PC-3 (cell line): ENCODE data around the gene ARFGEF2.

Source experiments
- EZH2 ChIP-seq: fragments of 300-600 bp; sonication (generic); IDR thresholded peaks from one replicate; pipeline ENCODE4 v1.6.1; 2017; ENCODE audit warnings: antibody characterized with exemption, mild to moderate bottlenecking, low read length; ENCODE audit not compliant: unreplicated experiment
- EZH2phosphoT487 ChIP-seq: fragments of 300-600 bp; sonication (generic); IDR thresholded peaks from 2 replicates; pipeline ENCODE4 v1.6.1; 2018; ENCODE audit warnings: mild to moderate bottlenecking, antibody characterized with exemption, low read length, borderline replicate concordance
- TF ChIP-seq, protein P1 (sequence below): fragments of 300-600 bp; sonication (generic); conservative IDR thresholded peaks from 2 replicates; pipeline ENCODE4 v1.5.1; 2017; ENCODE audit warnings: antibody characterized with exemption, low read depth, mild to moderate bottlenecking, low read length

DNA sequence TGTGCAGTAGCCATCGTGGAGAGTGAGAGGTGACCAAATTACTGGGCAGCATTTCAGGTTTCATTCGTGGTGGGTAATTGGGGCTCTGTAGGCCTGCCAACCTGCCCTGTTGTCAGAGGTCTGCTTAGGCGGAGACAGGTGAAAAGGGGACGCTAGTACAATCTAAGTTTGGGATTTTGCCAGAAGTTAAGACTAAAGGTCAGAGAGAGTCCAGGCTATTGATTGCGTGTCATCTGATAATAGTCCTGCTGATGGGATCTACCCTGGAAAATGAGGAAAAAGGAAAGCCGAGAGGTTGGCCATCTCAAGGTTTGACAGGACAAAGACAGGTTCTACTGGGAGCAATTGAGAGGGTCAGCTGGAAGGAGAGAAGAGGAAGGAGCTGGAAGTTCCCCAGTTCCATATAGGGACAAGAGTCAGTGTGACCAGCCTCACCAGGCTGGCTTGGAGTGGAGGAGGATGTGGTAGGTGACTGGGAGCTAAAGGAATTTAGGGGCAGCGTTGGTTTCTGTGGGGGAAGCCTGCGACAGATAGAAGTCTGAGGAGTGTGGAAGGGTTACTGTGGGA lies 10.9 kb downstream of the ARFGEF2 start:
- no peak for TF ChIP-seq EZH2
- TF ChIP-seq, protein P1, sequence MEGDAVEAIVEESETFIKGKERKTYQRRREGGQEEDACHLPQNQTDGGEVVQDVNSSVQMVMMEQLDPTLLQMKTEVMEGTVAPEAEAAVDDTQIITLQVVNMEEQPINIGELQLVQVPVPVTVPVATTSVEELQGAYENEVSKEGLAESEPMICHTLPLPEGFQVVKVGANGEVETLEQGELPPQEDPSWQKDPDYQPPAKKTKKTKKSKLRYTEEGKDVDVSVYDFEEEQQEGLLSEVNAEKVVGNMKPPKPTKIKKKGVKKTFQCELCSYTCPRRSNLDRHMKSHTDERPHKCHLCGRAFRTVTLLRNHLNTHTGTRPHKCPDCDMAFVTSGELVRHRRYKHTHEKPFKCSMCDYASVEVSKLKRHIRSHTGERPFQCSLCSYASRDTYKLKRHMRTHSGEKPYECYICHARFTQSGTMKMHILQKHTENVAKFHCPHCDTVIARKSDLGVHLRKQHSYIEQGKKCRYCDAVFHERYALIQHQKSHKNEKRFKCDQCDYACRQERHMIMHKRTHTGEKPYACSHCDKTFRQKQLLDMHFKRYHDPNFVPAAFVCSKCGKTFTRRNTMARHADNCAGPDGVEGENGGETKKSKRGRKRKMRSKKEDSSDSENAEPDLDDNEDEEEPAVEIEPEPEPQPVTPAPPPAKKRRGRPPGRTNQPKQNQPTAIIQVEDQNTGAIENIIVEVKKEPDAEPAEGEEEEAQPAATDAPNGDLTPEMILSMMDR = no peak
- no peak for TF ChIP-seq EZH2phosphoT487
